HL-60 (cell line): ENCODE results near the gene CYB5A.

ENCODE experiments used
- DNase-seq, 2 experiments: peaks; one replicate each; pipeline ENCODE4 v3.0.0-alpha.2; 2010 to 2020; ENCODE audit warnings: low read depth in 1 of 2, low spot score in 1 of 2
- H3K27ac ChIP-seq: fragments of 250-450 bp; sonication (Bioruptor Pico); replicated peaks from 2 replicates; pipeline ENCODE4 v1.5.1; 2020; ENCODE audit warnings: mild to moderate bottlenecking, moderate library complexity
- H3K27me3 ChIP-seq: fragments of 250-450 bp; sonication (Bioruptor Pico); 2 replicates; pipeline ENCODE4 v1.5.1; 2021; ENCODE audit warnings: mild to moderate bottlenecking, moderate library complexity; ENCODE audit not compliant: insufficient read depth, poor library complexity, severe bottlenecking
- H3K4me3 ChIP-seq: replicated peaks from 2 replicates; pipeline ENCODE4 v1.5.1; 2011; ENCODE audit warnings: mild to moderate bottlenecking, control low read depth, low read length; ENCODE audit not compliant: insufficient read depth
- CTCF ChIP-seq: IDR thresholded peaks from one replicate; pipeline ENCODE4 v1.5.1; 2011; ENCODE audit warnings: low read length, control low read depth, inconsistent platforms; ENCODE audit not compliant: insufficient read depth
- GABPA ChIP-seq: IDR thresholded peaks from 2 replicates; pipeline ENCODE4 v1.6.1; 2012; ENCODE audit warnings: low read depth
- POLR2AphosphoS5 ChIP-seq: IDR thresholded peaks from 2 replicates; pipeline ENCODE4 v1.6.1; 2012; ENCODE audit warnings: low read depth
- REST ChIP-seq: IDR thresholded peaks from 2 replicates; pipeline ENCODE4 v1.6.1; 2012; ENCODE audit warnings: low read depth; ENCODE audit not compliant: insufficient replicate concordance
- SPI1 ChIP-seq: IDR thresholded peaks from 2 replicates; pipeline ENCODE4 v1.6.1; 2012; ENCODE audit warnings: low read depth, mild to moderate bottlenecking, borderline replicate concordance

The CYB5A gene

GRCh38 chr18:74284980-74285355 lies 6.8 kb downstream of the CYB5A start:
- Histone ChIP-seq H3K27ac (no peak overlapping the region), H3K4me3 (no peak overlapping the region), H3K27me3 (no peaks in the 10 kb centered on the region)
- no peak for DNase-seq
- TF ChIP-seq GABPA (no peak), POLR2AphosphoS5 (no peak), SPI1 (no peak), CTCF (no peak), REST (no peak)

- H3K27ac ChIP-seq: no peak overlapping the region
- DNase-seq: no peak
- TF ChIP-seq SPI1 (no peak), GABPA (no peak), CTCF (no peak), REST (no peak), POLR2AphosphoS5 (no peak)
- no peaks in the 10 kb centered on the region for H3K27me3 ChIP-seq
- H3K4me3 ChIP-seq: no peak overlapping the region
These were observed 7.4 kb downstream of the CYB5A start for GRCh38 chr18:74284191-74284979.

- DNase-seq: no peak
- H3K27me3 ChIP-seq: no peaks in the 10 kb centered on the region
- TF ChIP-seq SPI1: no peak
- no peak for TF ChIP-seq POLR2AphosphoS5
- no peak for TF ChIP-seq REST
- TF ChIP-seq GABPA: no peak
- no peak for TF ChIP-seq CTCF
- no peak overlapping the region for H3K4me3 ChIP-seq
- H3K27ac ChIP-seq: no peak overlapping the region
These were observed 8.1 kb downstream of the CYB5A start for GRCh38 chr18:74283646-74284045.
